HG02610 (cell line): Measurements from ENCODE around the gene TARDBP.
"Not testable (repeated sequence)": the region's sequence is repeated elsewhere in the genome, so short reads cannot be mapped to it uniquely, and the experiment has no call there.

Experiments
- ATAC-seq: cut with Tn5 transposase; IDR thresholded peaks from one replicate; pipeline ENCODE4 v1.9.1; 2021; ENCODE audit warnings: mild to moderate bottlenecking, moderate library complexity; ENCODE audit not compliant: unreplicated experiment

TARDBP gene

GRCh38 chr1:10992004-10992403 lies 20.4 kb upstream of the TARDBP start:
- ATAC-seq = not testable (repeated sequence)

- no peak for ATAC-seq
These were observed 19.6 kb upstream of the TARDBP start for GRCh38 chr1:10992864-10993263.

- ATAC-seq = no peak
These were observed 16.4 kb upstream of the TARDBP start for GRCh38 chr1:10996100-10996499.

- ATAC-seq = no peak
These were observed 11.9 kb upstream of the TARDBP start for GRCh38 chr1:11000526-11000925.

- no peak for ATAC-seq
These were observed 692 bp downstream of the TARDBP start for GRCh38 chr1:11013160-11013531.

GRCh38 chr1:11019358-11019757 lies 6.9 kb downstream of the TARDBP start:
- not testable (repeated sequence) for ATAC-seq

GRCh38 chr1:11019971-11020370 lies 7.5 kb downstream of the TARDBP start:
- ATAC-seq = no peak

- ATAC-seq = no peak
These were observed 10.7 kb downstream of the TARDBP start for GRCh38 chr1:11023201-11023600.

GRCh38 chr1:11024154-11024873 lies 11.9 kb downstream of the TARDBP start:
- ATAC-seq = no peak

- no peak for ATAC-seq
These were observed 12.4 kb downstream of the TARDBP start for GRCh38 chr1:11024874-11025203.

- no peak for ATAC-seq
These were observed 13.2 kb downstream of the TARDBP start for GRCh38 chr1:11025618-11026017.

GRCh38 chr1:11026052-11026451 lies 13.6 kb downstream of the TARDBP start:
- no peak for ATAC-seq

- no peak for ATAC-seq
These were observed 14.4 kb downstream of the TARDBP start for GRCh38 chr1:11026903-11027302.

- ATAC-seq = no peak
These were observed 14.9 kb downstream of the TARDBP start for GRCh38 chr1:11027316-11027715.

GRCh38 chr1:11028018-11028417 lies 15.6 kb downstream of the TARDBP start:
- no peak for ATAC-seq

- ATAC-seq = no peak
These were observed 18.4 kb downstream of the TARDBP start for GRCh38 chr1:11030865-11031264.

- no peak for ATAC-seq
These were observed 19.3 kb downstream of the TARDBP start for GRCh38 chr1:11031624-11032262.

GRCh38 chr1:11037019-11037739 lies 24.7 kb downstream of the TARDBP start:
- not testable (repeated sequence) for ATAC-seq

- no peak for ATAC-seq
These were observed 25.3 kb downstream of the TARDBP start for GRCh38 chr1:11037740-11038182.

- no peak for ATAC-seq
These were observed 27.1 kb downstream of the TARDBP start for GRCh38 chr1:11039351-11040104.

- ATAC-seq = not testable (repeated sequence)
These were observed 27.6 kb downstream of the TARDBP start for GRCh38 chr1:11040105-11040429.
